ENCODE data around the gene PXT1.
"Not testable (repeated sequence)": the region's sequence is repeated elsewhere in the genome, so short reads cannot be mapped to it uniquely, and the experiment has no call there.

The PXT1 gene

GRCh38 chr6:36368921-36369865, 73.5 kb downstream of the PXT1 start:
- no peak for TF ChIP-seq CTCF (IDR thresholded peaks at IDR 0.05; ENCODE audit: low read depth, low read length)
- DNase-seq (ENCODE audit: extremely low read depth, low read depth): peak; percentile 81

GRCh38 chr6:36368421-36368820, 74.2 kb downstream of the PXT1 start:
- no peak for DNase-seq (ENCODE audit: extremely low read depth, low read depth)
- no peak for TF ChIP-seq CTCF (IDR thresholded peaks at IDR 0.05; ENCODE audit: low read depth, low read length)

- TF ChIP-seq CTCF (IDR thresholded peaks at IDR 0.05; ENCODE audit: low read depth, low read length): no peak
- no peak for DNase-seq (ENCODE audit: extremely low read depth, low read depth)
These were observed 74.9 kb downstream of the PXT1 start for GRCh38 chr6:36367743-36368142.

- DNase-seq (ENCODE audit: extremely low read depth, low read depth): no peak
- no peak for TF ChIP-seq CTCF (IDR thresholded peaks at IDR 0.05; ENCODE audit: low read depth, low read length)
These were observed 77.8 kb downstream of the PXT1 start for GRCh38 chr6:36364669-36365479.

- DNase-seq (ENCODE audit: extremely low read depth, low read depth): not testable (repeated sequence)
These were observed 78.5 kb downstream of the PXT1 start for GRCh38 chr6:36364061-36364635.

GRCh38 chr6:36363371-36363752, 79.3 kb downstream of the PXT1 start:
- DNase-seq (ENCODE audit: extremely low read depth, low read depth): not testable (repeated sequence)

- DNase-seq (ENCODE audit: extremely low read depth, low read depth): no peak
- no peak for TF ChIP-seq CTCF (IDR thresholded peaks at IDR 0.05; ENCODE audit: low read depth, low read length)
These were observed 79.9 kb downstream of the PXT1 start for GRCh38 chr6:36362551-36363370.

All from AG09319 (cell line).